Measurements from ENCODE around the gene ZFAND6. TPM values are rescaled to one million over a fixed set of nuclear protein-coding genes. Genes with fewer than 3 reads are reported as not detected.
A peak's percentile ranks its signal among the peaks of the same experiment; 100 is the strongest.

Gene ZFAND6
- total RNA-seq, 4 donors from 2014 or later: 119 to 452 (median 172) TPM

DNA sequence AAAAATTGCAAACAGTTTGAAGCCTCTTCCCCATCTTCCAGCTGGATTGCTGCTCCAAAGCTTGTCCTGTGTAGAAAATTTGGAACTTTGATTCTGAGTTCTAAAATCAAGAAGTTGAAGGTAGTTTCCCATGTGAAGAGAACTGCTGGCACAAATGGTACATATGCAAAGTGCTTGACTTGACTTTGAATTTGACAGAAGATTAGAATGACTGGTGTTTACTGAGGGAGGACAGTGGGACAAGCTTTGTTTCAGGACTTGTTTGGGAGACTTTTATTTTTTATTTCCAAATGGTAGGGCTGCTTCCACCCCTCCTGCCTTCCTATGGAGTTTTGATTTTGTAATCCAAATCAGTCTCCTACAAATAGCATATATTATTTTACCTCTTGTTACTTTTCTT is 7.4 kb downstream of the ZFAND6 start:
- Histone ChIP-seq H3K4me3 (no peak overlapping the region), H3K36me3 (no peaks in the 10 kb centered on the region), H3K9me3 (no peaks in the 10 kb centered on the region), H3K4me1 (peaks cover 2 to 7% of the 10 kb centered on the region in 2 donors), H3K27ac (no peak overlapping the region), H3K27me3 (no peaks in the 10 kb centered on the region)
- DNase-seq: no peak
- no peak for TF ChIP-seq CTCF (IDR thresholded peaks at IDR 0.05)
- no peak for TF ChIP-seq POLR2A (IDR thresholded peaks at IDR 0.05)
- intact Hi-C loops (cut with DNase I; ENCODE audit: low total_unique reads): no loop called here

DNA sequence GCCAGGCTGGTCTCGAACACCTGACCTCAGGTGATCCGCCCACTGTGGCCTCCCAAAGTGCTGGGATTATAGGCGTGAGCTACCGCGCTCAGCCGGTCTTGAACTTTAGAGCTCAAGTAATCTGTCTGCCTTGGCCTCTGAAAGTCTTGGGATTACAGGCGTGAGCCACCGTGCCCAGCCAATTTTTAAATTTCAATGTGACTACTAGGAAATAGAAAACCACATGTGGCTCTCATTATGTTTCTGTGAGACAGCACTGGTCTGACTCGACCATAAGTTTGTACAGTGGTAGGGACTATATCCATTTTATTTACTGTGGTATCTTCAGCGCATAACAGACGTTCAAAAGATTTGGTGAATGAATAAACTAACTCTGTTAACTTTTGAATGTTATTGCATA is 9.1 kb downstream of the ZFAND6 start:
- peaks cover 3 to 7% of the 10 kb centered on the region in 2 donors for H3K4me1 ChIP-seq
- DNase-seq: no peak
- H3K27ac ChIP-seq: no peak overlapping the region
- H3K36me3 ChIP-seq: no peaks in the 10 kb centered on the region
- H3K9me3 ChIP-seq: no peaks in the 10 kb centered on the region
- intact Hi-C loops (cut with DNase I; ENCODE audit: low total_unique reads): no loop called here
- no peak overlapping the region for H3K4me3 ChIP-seq
- TF ChIP-seq POLR2A (IDR thresholded peaks at IDR 0.05): no peak
- TF ChIP-seq CTCF (IDR thresholded peaks at IDR 0.05): no peak
- no peaks in the 10 kb centered on the region for H3K27me3 ChIP-seq

DNA sequence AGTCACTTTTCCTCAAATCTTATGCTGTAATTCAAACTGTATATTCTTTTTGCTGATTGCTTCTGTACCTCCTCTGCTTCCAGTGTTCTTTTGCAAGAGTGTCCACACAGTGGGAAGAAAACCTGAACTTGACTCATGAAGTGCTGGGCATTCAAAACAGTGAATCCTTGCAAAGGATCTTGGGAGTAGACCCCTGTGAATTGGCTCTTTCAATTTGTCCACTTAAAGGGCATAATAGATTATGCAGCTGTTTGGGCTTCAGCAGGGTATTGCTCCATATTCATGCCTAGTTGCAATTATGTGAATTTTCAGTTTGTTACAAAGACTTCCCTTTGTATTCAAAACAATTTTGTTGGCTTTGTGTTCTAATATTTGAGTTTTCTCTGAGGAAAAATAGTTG is 11.4 kb downstream of the ZFAND6 start:
- Histone ChIP-seq H3K36me3 (no peaks in the 10 kb centered on the region), H3K9me3 (no peaks in the 10 kb centered on the region), H3K4me3 (no peak overlapping the region), H3K4me1 (peaks cover 7 to 9% of the 10 kb centered on the region in 2 donors), H3K27me3 (no peaks in the 10 kb centered on the region), H3K27ac (no peak overlapping the region)
- TF ChIP-seq CTCF (IDR thresholded peaks at IDR 0.05): no peak
- no peak for TF ChIP-seq POLR2A (IDR thresholded peaks at IDR 0.05)
- no peak for DNase-seq
- intact Hi-C loops (cut with DNase I; ENCODE audit: low total_unique reads): no loop called here

DNA sequence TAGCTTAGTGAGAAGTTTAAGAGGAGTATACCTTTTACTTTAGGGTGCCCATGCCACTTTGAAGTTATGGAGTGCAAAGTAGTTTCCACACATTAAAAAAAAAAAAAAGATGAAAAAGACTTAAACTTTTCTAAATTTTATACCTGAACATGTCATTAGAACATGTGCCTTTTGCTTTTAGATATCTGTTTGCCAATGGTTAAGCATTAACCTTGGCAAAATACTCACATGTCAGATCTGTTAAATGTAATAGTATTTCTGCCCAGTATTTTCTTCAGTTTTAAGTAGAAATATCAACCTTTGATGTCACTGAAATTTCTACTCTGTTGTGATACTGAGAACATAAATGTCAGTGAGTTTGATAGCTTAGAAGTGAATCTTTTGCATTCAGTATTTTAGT is 12.2 kb downstream of the ZFAND6 start:
- no peak for TF ChIP-seq POLR2A (IDR thresholded peaks at IDR 0.05)
- TF ChIP-seq CTCF (IDR thresholded peaks at IDR 0.05): no peak
- Histone ChIP-seq H3K4me3 (no peak overlapping the region), H3K27me3 (no peaks in the 10 kb centered on the region), H3K4me1 (peaks cover 7 to 9% of the 10 kb centered on the region in 2 donors), H3K9me3 (no peaks in the 10 kb centered on the region), H3K27ac (peak overlapping the region in 1 of 2 donors; percentile 18), H3K36me3 (no peaks in the 10 kb centered on the region)
- no peak for DNase-seq
- intact Hi-C loops (cut with DNase I; ENCODE audit: low total_unique reads): no loop called here

GRCh38 chr15:80072285-80072994 is 13.0 kb downstream of the ZFAND6 start:
- Histone ChIP-seq H3K27me3 (no peaks in the 10 kb centered on the region), H3K36me3 (no peaks in the 10 kb centered on the region), H3K9me3 (no peaks in the 10 kb centered on the region), H3K27ac (peak overlapping the region; percentile 15 to 50), H3K4me1 (peaks cover 7 to 9% of the 10 kb centered on the region in 2 donors), H3K4me3 (peak overlapping the region in 1 of 2 donors; percentile 33)
- no peak for TF ChIP-seq CTCF (IDR thresholded peaks at IDR 0.05)
- no peak for TF ChIP-seq POLR2A (IDR thresholded peaks at IDR 0.05)
- no peak for DNase-seq
- intact Hi-C loops (cut with DNase I; ENCODE audit: low total_unique reads): no loop called here
